ENCODE data around the gene CCNC.

DNA sequence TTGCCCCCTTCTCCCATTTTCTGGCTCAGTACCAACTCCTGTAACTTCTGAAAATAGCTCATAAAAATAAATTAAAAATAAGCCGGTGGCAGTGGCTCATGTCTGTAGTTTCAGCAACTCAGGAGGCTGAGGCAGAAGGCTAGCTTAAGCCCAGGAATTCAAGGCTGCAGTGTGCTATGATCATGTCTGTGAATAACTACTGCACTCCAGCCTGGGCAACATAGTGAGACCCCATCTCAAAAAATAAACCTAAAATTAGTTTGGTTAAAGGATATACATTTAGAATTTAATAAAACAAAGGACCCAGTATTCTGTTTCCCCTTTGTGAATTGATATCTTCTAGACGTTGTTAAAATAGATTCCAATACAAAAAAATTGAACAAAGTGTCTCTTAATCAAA, 48.7 kb upstream of the CCNC start:
- TF ChIP-seq, protein P1, sequence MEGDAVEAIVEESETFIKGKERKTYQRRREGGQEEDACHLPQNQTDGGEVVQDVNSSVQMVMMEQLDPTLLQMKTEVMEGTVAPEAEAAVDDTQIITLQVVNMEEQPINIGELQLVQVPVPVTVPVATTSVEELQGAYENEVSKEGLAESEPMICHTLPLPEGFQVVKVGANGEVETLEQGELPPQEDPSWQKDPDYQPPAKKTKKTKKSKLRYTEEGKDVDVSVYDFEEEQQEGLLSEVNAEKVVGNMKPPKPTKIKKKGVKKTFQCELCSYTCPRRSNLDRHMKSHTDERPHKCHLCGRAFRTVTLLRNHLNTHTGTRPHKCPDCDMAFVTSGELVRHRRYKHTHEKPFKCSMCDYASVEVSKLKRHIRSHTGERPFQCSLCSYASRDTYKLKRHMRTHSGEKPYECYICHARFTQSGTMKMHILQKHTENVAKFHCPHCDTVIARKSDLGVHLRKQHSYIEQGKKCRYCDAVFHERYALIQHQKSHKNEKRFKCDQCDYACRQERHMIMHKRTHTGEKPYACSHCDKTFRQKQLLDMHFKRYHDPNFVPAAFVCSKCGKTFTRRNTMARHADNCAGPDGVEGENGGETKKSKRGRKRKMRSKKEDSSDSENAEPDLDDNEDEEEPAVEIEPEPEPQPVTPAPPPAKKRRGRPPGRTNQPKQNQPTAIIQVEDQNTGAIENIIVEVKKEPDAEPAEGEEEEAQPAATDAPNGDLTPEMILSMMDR (optimal IDR thresholded peaks at IDR 0.05 in 1 of 3, IDR thresholded peaks at IDR 0.05 in 1 of 3, conservative IDR thresholded peaks at IDR 0.05 in 1 of 3; ENCODE audit: extremely low read depth in 1 of 3, insufficient read depth in 2 of 3, low read length in 3 of 3), result no peak
- no peak for TF ChIP-seq EZH2 (IDR thresholded peaks at IDR 0.05; ENCODE audit: low read length)

Measured in keratinocyte (primary cell).